ENCODE measurements around the gene PIGZ.

The PIGZ gene

DNA sequence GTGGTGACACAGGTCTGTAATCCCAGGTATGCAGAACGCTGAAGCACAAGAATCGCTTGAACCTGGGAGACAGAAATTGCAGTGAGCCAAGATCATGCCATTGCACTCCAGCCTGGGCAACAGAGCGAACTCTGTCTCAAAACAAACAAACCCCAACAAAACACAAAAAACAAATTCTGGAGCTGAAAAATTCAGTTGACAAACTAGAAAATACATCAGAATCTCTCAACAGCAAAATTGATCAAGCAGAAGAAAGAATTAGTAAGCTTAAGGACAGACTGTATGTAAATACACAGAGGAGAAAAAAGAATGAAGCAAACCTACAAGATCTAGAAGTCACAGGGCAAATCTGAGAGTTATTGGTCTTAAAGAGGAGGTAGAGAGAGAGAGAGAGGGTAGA is 51.6 kb downstream of the PIGZ start:
- DNase-seq (ENCODE audit: low spot score) (no peak), FAIRE-seq (no peak)

DNA sequence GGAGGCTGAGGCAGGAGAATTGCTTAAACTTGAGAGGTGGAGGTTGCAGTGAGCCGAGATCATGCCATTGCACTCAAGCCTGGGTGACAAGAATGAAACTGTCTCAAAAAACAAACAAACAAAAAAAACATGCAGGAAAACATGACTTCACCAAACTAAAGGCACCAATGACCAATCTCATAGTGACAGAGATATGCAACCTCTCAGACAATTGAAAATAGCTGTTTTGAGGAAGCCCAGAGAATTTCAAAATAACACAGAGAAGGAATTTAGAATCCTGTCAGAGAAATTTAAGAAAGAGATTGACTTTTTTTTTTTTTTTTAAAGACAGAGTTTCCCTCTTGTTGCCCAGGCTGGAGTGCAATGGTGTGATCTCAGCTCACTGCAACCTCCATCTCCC is 52.4 kb downstream of the PIGZ start:
- DNase-seq (ENCODE audit: low spot score): no peak

DNA sequence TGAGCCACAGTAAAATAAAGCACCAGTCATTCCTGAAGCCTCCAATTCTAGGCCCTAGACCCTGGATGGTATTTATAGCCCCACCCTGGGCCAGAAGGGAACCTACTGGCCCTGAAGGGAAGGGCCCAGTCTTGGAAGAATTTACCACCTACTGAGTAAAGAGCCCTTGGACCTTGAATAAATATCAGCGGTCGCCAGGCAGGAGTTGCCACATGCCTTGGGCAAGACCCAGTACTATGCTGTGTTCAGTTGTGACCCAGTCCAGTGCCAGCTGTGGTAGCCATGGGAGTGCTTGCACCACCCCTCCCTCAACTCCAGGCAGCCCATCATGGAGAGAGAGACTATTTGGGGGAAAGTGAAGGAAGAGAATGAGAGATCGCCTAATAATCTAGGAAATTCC is 53.3 kb downstream of the PIGZ start:
- FAIRE-seq: no peak
- no peak for DNase-seq (ENCODE audit: low spot score)

More for the DNA sequence above, 52.4 kb downstream of the PIGZ start:
- FAIRE-seq: no peak

DNA sequence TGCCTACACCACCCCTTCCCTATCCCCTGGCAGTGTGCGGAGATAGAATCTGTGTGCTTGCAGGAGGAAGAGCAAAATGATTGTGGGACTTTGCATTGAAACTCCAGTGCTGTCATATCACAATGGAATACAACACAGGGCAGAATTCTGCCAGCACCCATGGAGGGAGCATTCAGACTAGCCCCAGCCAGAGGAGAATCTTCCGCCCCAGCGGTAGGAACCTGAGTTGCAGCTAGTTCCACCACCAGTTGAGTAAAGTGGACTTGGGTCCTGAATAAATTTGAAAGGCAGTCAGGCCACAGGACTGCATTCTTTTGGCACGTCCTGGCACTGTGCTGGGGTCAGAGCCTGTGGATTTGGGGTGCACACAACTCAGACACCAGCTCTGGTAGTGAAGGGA is 53.8 kb downstream of the PIGZ start:
- no peak for FAIRE-seq
- DNase-seq (ENCODE audit: low spot score): no peak

DNA sequence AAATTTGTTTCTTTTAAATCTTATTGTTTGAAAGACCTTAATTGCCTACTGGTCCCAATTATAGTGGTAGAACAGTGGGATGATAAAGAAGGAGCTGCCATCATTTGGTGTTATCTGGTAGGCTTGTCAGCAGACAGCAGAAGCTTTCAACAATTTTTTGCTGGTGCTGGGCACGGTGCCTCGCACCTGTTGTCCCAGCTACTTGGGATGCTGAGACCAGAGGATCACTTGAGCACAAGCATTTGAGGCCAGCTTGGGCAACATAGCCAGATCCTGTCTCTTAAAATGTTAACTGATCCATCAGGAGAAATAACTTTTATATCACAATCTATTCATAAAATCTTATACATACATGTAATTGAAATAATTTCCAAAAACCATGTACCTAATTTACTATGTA is 64.9 kb downstream of the PIGZ start:
- FAIRE-seq: no peak
- no peak for DNase-seq (ENCODE audit: low spot score)

DNA sequence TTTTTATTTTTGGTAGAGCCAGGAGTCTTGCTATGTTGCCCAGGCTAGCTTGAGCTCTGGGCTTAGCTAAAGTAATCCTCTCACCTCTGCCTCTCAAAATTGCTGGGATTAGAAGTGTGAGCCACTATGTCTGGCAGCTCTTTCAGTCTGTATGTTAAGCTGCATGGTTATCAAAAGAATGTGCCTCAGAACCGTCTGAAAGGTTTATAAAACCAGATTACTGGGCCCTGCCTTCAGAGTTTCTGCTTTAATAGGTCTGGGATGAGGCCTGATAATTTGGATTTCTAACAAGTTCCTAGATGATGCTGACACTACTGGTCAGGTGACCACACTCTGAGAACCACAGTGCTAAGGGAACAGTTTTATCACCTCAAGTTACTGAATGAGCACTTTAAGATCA is 66.3 kb downstream of the PIGZ start:
- DNase-seq (ENCODE audit: low spot score): no peak
- no peak for FAIRE-seq

DNA sequence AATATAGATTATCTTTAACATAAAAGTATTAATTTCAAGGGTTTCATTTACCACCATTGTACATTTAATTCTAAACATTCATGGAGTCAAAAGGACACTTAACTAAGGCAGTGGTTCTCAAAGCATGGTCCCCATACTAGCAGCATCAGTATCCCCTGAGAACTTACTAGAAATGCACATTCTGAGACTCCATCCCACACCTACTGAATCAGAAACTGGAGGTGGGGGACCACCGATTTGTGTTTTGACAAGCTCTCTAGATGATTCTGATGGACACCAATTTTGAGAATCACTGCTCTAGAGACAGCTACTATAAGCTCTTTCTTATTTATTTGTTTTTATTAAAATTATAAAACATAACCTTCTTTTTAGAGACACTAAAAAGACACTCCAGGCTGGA is 66.9 kb downstream of the PIGZ start:
- FAIRE-seq: no peak
- DNase-seq (ENCODE audit: low spot score): no peak

All from urothelium cell line (cell line).